GM18526 (cell line): ENCODE results near the gene ANGPTL8.

Source experiments
- POLR2A ChIP-seq: IDR thresholded peaks from 3 replicates; pipeline ENCODE4 v1.6.1; 2011; ENCODE audit not compliant: insufficient read length; ENCODE audit errors: extremely low read depth

Gene ANGPTL8

DNA sequence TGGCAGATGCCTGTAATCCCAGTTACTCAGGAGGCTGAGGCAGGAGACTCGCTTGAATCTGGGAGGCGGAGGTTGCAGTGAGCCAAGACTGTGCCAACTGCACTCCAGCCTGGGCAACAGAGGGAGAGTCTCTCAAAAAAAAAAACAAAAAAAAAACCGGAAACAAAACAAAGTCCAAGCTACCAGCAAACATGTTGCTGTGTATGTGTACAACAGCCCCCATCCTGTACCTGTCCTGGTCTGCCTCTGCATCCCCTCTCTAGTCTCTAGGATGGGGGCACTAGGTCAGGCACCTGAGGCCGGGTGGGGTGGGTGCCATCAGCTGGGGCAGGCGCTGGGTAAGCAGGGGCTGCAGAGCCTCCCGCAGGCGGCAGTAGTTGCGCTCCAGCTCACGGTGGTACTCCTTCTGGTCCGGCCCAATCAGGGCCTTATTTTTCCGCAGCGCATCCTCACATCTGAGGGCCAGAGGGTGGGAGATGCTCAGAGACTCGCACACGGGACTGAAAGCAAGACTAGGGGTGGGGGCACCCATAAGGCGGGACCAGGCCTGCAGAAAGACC lies 39.3 kb upstream of the ANGPTL8 start:
- TF ChIP-seq POLR2A: no peak

DNA sequence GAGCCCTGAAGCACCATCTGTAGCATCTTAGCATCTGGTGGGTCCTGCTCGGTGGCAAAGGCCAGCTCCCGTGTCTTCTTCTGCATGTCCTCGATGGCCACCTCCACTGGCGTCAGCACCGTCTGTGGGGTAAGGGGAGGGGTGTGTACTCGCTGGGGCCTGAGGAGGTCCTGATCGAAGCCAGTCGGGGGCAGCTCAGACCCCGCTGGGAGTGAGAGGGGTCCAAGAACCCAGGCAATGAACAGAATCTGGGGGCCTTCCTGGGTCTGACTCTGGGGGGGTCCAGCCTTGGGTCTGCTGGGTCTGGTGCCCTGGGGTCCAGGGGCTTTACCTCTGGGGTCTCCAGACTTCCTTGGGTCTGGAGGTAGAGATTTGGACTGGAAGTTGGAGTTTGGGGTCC lies 38.5 kb upstream of the ANGPTL8 start:
- no peak for TF ChIP-seq POLR2A

DNA sequence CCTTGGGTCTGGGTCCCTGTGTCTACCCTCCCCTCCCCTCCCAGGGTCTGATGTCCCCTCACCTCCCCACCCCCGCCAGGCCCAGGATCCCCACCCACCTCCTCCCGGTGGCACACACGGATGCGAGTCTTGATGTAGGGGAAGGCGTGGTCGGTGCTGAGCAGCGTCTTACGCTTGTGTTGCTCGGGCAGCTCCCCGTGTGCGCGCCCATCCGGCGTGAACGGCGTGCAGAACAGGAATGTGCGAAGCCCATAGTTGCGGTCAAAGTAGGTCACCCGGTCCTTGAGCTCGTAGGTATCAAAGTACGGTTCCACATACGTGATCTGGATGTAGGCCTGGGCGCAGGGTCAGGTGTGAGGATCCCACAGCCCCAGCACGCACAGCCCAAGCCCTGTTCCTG lies 37.6 kb upstream of the ANGPTL8 start:
- TF ChIP-seq POLR2A: no peak

DNA sequence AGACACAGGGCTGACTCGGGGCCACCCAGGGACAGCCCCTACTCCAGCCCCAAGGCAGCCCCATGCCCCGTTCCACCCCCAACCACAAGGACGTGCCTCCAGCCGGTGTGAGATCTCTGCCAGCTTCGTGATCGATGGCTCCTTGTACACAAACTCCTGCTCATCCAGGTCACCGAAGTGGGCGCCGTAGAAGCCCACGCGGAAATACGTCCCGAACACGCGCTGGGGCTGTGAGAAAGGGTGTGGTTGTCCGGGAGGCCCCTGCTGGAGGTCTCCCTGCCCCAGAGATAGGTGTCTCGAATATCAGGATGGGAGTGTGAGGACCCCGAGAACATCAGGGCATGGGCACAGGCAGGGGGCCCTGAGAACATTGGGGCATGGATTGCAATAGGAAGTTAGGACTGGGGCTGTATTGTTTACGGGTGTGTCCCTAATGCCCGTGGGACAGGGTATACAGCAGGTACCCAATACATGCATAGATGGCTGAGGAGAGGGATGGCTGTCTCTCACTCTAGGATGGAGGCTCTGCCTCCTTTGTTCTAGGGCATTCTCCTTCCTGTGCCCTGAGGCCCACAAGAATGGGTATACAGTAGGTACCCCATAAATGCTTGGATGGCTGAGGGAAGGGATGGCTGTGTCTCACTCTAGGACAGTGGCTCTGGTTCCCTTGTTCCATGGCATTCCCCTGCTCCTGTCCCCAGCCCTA lies 36.8 kb upstream of the ANGPTL8 start:
- no peak for TF ChIP-seq POLR2A

DNA sequence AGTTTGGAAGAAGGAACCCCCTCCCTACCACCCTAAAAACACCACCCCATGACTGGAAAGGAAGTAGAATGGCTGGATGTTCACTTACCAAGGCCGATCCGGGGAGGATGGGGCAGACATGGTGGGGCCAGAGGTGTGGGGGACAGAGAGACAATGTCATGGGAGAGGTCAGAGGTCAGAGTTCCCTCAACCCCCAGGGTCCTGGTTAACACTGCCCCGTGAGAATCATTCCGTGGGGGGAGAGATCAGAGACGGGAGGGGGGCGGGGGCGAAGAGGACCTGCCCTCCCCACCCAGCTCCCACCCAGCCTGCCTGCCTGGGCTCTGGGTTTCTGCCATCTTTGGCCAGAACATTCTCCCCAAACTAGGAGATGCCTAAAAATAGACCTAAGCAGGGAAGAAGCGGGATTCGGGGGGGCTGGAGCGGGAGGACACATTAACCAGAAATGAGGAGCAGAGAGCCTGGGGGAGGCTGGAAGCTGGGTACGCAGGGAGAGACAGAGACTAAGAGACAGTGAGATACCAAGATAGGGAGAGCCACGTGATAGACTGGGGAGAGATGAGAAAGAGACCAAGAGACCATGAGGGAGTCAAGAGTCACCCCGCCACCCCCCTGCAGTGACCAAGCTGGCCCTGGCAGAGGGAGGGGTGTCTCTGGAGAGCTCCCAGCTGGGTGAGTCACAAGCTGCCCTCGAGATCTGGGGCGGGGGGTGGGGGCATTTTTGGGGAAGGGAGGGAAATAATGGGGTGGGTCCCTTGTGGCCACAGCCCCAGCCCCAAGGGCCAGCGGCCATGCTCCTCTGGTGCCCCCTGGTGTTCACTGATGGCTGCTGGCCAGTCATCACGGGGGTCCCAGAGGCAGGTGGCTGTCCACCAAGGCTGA lies 36.0 kb upstream of the ANGPTL8 start:
- no peak for TF ChIP-seq POLR2A

DNA sequence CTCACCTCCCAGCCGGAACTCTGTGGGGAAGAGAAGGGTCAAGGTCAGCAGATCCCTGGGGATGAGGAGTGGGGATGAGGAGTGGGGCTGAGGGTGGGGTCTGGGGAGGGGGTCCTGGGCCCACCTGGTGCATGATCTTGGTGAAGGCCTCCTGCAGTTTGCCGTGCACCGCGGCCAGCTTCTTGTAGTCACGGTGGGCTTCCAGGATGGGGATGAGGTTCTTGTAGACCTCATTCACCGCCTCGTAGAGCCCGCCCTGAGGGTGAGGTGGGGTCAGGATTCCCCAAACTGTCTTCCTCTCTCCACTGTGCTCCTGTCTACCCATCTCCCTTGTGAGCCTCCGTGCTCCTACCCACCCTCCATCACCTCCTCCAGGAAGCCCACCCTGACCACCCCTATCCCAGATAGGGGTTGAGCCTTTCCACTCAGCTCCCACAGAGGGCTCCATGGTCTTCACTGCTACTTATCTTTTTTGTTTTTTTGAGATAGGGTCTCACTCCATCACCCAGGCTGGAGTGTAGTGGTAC lies 35.3 kb upstream of the ANGPTL8 start:
- TF ChIP-seq POLR2A: no peak

DNA sequence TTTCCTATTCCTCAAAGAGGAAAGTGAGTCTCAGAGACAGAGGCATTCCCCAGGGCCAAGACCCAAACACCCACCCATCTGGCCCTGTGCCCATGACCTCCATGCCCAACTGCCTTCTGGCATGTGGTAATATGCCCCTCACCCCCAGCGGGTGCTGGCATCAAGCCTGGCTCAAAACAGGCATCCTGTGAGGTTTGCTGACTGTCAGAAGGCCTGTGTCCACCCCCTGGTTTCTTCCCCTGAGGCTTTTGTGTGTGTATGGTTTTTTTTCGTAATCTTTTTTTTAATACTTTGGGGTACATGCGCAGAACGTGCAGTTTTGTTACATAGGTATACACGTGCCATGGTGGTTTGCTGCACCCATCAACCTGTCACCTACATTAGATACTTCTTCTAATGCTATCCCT lies 34.5 kb upstream of the ANGPTL8 start:
- no peak for TF ChIP-seq POLR2A

DNA sequence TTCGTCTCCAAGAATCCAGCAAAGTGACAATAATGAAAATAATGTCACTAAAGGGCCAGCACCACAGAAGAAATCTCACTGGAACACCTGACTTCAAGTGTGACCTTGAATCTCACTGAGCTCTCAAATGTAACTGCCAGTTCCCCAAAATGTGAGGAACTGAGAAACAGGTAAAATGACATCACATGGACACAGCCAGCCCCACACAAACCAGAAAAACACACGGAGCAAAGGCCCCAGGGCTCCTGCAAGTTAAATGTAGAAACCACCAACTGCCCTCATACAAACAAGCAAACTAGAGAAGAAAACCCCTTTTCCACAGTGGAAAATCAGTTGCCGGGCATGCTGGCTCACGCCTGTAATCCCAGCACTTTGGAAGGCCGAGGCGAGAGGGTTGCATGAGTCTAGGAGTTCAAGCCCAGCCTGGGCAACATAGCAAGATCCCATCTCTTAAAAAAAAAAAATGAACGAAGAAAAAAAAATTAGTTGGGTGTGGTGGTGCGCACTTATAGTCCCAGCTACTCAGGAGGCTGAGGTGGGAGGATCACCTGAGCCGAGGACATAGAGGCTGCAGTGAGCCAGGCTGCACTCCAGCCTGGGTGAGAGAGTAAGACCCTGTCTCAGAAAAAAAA lies 33.4 kb upstream of the ANGPTL8 start:
- TF ChIP-seq POLR2A: no peak

DNA sequence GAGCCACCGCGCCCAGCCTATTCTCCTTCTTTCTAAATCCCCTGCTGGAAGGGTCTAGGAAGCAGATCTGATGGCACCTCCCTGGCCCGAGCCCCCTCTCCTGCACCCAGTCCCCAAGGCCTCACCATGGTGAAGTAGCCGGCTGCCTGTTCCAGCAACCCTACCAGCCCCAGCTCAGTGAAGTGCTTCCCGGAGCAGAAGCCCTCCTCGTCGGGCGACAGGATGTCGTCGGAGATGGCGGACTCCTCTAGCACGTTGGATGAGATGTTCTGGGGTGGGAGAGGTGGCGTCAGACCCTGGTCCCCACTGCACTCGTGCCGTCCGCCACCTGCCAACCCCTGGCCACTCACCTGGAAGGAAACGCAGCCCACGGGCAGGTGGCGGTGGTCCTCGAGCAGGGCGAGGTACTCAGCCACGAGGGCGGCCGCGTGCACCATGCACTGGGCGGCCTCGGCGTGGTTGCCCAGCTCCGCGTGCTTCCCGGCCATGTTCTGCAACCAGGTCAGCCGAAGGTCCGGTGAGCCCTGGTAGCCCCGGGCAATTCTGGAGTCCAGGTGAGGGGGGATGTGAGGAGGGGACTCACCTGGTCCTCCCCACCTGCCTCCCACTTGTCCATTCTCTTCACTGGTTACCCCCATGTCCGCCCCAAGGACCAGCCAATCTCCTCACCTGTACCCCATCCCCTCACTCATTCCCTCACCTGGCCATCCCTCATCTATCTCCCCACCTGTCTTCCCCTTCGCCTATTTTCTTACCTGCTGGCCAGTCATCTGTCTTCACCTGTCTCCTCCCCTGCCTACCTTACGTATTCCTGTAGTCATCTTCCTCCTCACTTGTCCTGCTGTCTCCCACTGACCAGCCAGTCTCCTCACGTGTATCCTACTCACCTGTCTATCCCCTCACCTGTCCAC lies 30.6 kb upstream of the ANGPTL8 start:
- no peak for TF ChIP-seq POLR2A

DNA sequence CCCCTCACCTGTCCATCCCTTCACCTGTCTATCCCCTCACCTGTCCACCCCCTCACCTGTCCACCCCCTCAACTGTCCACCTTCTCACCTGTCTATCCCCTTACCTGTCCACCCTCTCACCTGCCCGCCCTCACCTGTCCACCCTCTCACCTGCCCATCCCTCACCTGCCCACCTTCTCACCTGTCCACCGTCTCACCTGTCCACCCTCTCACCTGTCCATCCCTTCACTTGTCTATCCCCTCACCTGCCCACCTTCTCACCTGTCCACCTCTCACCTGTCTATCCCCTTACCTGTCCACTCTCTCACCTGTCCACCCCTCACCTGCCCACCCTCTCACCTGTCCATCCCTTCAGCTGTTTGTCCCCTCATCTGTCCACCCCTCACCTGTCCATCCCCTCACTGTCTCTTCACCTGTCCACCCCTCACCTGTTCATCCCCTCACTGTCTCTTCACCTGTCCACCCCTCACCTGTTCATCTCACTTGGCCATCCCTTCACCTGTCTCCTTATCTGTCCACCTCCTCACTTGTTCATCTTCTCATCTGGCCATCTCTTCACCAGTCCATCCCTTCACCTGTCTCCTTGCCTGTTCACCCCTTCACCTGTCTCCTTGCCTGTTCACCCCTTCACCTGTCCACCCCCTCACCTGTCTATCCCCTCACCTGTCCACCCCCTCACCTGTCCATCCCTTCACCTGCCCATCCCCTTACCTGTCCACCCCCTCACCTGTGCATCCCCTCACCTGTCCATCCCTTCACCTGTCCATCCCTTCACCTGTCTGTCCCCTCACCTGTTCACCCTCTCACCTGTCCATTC lies 29.4 kb upstream of the ANGPTL8 start:
- TF ChIP-seq POLR2A: no peak

DNA sequence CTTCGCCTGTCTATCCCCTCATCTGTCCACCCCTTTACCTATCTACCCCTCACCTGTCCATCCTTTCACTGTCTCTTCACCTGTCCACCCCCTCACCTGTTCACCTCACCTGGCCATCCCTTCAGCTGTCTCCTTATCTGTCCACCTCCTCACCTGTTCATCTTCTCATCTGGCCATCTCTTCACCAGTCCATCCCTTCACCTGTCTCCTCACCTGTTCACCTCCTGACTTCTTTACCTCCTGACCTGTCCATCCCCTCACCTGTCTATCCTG lies 28.8 kb upstream of the ANGPTL8 start:
- no peak for TF ChIP-seq POLR2A

DNA sequence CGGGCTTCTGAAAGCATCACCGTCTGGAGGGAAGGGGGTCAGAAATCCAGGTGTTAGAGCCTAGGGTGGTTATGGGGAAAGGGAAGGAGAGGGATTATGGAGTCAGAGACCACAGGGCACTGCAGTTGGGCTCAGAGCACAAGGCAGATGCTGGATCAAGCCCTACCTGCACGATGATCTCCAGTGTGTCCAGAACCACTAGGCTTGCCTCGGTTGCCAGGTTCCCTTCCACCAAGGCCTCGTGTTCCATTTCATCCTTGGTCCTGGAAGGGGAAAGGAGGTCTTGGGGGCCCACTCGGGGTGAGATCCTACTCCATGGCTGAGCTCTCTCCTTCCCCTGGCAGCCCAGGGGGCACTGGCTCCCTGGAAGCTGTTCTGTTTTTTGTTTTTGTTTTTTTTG lies 25.0 kb upstream of the ANGPTL8 start:
- no peak for TF ChIP-seq POLR2A

DNA sequence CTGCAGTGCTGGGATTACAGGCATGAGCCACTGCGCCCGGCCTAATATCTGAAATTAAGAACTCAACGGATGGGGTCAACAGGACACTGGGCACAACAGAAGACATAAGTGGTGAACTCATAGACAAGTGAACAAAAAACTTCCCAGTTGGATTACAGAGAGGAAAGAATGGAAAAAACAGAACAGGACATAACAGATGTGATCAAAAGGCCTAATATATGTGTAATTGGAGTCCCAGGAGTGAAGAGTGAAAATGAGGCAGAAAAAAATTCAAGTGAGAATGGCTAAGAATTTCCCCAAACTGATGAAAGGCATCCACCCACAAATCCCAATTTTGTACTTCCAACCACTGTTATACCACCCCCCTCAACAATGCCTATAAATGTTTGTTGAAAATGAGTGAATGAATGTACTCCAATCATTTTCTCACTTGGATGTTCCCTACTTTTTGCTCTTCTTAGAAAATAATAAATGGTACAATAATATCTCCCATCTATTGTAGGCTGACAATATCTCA lies 18.3 kb upstream of the ANGPTL8 start:
- TF ChIP-seq POLR2A: no peak

DNA sequence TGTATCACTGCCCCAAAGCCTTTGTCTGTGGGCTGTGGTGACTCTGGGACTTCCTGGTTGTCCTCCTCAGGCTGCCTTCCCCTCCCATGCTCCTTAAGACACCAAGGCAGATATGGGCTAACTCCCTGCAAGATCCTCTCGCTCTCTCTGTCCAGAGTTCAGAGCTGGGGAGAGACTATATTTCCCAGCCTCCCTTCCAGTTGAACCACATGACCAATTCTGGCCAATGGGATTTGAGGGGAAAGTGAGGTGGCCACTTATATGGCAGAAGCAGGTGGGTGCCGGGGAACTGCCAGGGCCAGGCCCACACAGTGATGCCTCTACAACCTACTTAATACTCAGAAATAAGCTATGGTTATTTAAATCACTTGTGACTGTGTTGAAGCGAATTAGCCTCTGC lies 16.2 kb upstream of the ANGPTL8 start:
- no peak for TF ChIP-seq POLR2A
